8988T (cell line): ENCODE results near the gene KLK6.
"Not testable (repeated sequence)": the region's sequence is repeated elsewhere in the genome, so short reads cannot be mapped to it uniquely, and the experiment has no call there.

ENCODE experiments used
- DNase-seq: peaks from one replicate; pipeline ENCODE4 v3.0.0; 2011

The KLK6 gene

DNA sequence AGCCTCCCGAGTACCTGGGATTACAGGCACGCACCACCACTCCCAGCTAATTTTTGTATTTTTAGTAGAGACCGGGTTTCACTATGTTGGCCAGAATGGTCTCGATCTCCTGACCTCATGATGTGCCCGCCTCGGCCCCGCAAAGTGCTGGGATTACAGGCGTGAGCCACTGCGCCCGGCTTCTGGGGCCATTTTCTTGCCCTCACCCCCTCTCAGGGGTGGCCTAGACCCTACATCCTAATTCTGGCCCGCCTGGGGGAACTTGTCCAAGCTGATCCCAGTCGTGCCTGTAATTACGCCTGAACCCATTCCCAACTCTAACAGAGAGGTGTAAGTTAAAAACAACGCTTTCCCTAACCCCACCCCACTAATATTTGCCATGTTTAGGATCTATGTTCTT is 15.0 kb upstream of the KLK6 start:
- DNase-seq = not testable (repeated sequence)

DNA sequence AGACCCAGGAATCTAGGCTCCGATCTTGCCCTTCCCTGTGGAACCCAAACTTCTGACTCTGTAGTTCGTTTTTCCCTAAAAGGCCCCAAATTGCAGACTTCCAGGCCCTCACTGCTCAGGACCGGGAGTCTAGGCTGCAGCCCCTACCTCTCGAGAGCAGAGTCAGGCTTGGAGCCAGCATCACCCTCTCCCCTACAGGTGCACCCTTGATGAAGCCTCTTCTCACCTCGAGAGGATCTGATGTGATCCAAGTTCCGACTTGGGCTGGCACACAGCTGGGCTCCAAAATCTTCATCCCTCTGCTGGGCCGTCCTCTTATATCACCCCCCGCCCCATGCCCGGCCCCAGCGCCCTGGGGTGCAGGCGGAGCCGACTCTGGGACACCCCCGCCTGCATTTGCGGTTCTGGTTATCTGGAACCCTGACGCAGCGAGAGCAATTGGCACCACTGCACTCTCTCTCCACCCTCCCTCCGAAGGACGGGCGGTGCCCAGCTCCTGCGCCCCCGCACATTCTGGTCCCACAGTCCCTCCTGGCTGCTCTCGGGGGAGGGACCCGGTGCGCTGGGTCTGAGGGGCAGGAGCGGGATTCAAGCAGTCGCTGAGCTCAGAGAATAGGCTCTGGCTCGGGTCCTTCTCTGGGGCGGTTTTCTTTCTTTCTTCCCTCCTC is 14.4 kb upstream of the KLK6 start, which contains the start of gene KLK7:
Gene KLK7, minus strand, starts transcription at position 293 of the 668 bp plus-strand sequence. CDS start 1,518 bp downstream, outside the sequence.
- no peak for DNase-seq

GRCh38 chr19:50982186-50982585 is 12.8 kb upstream of the KLK6 start:
- no peak for DNase-seq

DNA sequence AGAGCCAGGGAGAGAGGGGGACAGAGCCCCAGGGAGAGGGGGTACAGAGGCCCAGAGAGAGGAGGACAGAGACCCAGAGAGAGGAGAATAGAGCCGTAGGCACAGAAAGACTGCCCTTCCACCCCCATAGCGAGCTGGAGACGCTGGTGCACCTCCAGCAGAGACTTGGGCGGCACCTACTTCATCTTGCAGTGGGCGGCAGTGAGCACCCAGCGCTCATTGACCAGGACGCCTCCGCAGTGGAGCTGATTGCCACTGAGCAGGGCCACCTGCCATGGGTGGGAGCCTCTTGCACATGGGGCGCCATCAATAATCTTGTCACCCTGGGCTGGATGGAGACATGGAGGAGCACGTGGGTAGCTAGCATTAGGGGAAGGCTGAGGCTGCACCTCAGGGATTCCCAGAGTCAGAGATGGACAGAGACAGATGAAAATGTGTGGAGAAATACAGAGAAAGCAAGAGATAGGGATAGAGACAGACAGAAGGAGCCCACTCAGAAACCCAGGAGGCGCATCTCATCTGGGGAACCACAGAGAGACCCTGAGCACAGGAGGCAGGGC is 12.3 kb upstream of the KLK6 start:
- no peak for DNase-seq

GRCh38 chr19:50980208-50980607 is 10.8 kb upstream of the KLK6 start:
- DNase-seq = no peak

DNA sequence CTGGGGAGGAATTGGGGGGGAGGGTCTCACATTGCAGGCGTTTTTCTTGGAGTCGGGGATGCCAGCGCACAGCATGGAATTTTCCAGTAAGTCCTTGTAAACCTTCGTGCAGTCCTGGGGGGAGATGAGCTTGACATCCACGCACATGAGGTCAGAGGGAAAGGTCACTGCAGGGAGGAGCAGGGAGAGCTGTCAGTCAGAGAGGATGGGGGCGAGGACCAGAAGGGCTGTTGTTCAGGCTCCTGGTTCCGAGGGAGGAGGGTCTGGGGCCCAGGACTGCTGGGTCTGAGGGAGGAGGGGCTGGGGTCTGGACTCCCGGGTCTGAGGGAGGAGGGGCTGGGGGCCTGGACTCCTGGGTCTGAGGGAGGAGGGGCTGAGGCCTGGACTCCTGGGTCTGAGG is 10.4 kb upstream of the KLK6 start:
- DNase-seq = no peak

- DNase-seq = no peak
Observed at GRCh38 chr19:50978772-50979390, 9.5 kb upstream of the KLK6 start.

GRCh38 chr19:50977626-50978025 is 8.2 kb upstream of the KLK6 start:
- DNase-seq = no peak

DNA sequence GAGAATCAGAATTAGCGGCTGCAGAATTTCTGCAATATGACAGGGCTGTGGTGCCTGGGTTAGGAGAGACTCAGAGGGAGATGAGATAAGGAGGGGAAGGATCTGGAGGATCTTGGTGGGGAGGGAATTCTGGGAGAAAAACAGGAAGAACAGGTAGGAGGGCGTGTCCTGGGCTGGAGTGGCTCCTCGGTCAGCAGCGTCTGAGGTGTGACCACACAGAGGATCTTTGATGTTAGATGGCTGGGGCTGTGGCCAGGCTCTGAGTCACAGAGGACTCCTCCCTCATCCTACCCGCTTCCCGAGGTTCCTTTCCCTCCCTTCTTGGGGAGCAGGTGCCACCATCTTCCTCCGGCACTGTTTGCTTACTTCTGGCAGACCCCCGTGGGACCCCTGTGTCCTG is 6.4 kb upstream of the KLK6 start:
- DNase-seq = no peak

DNA sequence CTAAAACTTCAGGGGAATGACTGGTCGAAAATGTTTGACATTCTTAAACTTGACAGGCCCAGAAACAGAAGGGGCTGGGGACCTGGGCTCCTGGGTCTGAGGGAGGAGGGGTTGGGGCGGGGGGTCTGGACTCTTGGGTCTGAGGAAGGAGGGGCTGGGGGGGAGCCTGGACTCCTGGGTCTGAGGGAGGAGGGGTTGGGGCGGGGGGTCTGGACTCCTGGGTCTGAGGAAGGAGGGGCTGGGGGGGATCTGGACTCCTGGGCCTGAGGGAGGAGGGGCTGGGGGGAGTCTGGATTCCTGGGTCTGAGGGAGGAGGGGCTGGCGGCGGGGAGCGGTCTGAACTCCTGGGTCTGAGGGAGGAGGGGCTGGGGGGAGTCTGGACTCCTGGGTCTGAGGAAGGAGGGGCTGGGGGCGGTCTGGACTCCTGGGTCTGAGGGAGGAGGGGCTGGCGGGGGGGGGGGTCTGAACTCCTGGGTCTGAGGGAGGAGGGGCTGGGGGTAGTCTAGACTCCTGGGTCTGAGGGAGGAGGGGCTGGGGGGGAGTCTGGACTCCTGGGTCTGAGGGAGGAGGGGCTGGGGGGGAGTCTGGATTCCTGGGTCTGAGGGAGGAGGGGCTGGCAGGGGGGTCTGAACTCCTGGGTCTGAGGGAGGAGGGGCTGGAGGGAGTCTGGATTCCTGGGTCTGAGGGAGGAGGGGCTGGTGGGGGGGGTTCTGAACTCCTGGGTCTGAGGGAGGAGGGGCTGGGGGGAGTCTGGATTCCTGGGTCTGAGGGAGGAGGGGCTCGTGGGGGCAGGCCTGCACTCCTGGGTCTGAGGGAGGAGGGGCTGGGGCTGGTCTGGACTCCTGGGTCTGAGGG is 5.5 kb upstream of the KLK6 start:
- DNase-seq = no peak

DNA sequence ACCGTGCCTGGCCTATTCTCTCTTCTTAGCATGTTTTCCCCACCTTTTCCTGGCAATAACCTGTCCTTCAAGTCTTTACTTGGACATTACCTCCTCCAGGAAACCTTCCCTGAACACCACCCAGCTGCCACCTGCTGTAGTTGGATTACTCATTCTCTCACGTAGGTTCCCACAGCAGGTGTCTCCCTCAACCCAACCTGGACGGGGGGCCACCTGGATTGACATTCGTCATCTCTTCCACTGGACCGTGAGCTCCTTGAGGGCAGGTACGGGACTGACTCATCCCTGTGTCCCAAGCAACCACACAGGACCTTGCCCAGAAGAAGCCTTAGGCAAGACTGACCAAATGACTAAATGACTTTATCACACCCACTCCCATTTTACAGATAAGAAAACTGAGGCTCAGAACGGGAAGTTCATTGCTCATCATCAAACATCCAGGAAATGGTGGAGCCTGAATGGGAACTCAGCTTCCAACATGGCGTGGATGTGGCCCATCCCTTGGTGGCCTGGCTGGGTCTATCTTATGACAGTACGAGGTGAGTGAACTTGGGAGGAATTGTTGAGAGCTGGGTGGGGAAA is 3.5 kb upstream of the KLK6 start:
- no peak for DNase-seq

DNA sequence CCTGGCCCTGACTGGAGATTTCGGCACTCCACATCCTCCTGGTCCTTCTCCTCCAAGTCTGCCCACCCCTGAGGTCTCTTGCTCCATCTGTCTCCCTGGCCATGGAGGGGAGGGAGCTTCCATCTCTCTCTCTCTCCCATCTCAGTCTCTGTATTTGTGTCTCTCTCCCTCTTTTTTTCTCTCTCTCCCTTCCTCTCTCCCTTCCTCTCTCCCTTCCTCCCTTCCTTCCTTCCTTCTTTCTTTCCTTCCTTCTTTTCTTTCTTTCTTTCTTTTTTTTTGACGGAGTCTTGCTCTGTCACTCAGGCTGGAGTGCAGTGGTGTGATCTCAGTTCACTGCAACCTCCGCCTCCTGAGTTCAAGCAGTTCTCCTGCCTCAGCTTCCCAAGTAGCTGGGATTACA is 419 bp upstream of the KLK6 start:
- not testable (repeated sequence) for DNase-seq

DNA sequence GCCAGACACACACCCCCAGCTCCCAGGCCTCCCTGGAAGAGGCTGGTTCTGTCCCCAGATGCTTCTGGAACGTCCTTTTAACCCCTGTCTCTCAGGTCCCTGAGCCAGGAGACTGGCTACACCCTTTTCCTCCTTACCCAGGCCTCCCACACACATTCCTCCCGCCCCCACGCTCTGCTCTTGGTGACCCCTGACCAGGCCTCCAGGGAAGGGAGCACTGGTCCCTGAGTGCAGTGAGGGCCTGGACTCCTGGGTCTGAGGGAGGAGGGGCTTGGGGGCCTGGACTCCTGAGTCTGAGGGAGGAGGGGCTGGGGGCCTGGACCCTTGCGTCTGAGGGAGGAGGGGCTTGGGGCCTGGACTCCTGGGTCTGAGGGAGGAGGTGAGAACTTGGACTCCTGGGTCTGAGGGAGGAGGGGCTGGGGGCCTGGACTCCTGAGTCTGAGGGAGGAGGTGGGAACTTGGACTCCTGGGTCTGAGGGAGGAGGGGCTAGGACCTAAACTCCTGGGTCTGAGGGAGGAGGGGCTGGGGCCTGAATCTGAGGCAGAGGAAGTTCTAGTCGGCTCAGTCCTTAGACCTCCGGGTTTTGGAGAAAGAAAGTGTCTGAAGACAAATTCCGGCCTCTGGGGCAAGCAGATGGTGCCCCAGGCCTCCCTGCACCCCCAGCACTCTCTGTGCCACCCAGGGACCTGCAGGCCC is 527 bp downstream of the KLK6 start:
- DNase-seq = no peak

DNA sequence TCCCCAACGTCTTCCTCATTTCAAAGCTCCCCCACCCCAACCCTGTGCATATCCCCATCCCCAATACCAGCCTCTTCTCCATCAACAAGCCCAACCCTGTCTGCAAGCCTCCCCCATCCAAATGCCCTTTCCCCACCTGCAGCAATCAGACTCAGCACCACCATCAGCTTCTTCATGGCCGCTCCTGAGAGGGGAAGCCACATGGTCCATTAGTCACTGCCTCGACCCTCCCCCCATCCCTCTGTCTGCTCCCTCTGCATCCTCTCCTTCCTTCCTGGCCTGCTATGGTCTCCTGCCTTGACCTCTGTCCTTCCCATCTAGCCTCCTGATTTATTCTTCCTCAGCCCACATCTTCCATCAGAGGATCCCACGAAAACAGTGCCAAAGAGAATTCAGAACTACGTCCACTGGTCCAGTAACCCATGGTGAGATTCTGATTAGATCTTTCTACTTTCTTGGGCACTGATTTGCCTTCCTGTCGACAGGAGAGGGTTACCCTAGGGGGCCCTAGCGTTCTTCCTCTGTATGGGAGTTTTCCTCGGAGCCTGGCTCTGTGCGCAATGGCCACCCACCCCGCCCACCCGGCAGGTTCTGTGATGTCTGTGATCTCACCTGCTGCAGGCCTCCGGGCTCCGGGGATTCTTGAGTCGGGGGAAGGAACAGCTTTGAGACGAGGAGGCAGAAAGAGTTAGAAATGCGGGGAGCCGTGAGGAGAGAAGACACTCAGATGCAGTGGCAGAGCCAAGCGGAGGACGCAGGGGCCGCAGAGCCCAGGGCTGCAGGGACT is 1.3 kb downstream of the KLK6 start:
- DNase-seq = no peak

- no peak for DNase-seq
Observed at GRCh38 chr19:50964266-50964665, 5.1 kb downstream of the KLK6 start.

- DNase-seq = no peak
Observed at GRCh38 chr19:50963381-50963780, 6.0 kb downstream of the KLK6 start.

DNA sequence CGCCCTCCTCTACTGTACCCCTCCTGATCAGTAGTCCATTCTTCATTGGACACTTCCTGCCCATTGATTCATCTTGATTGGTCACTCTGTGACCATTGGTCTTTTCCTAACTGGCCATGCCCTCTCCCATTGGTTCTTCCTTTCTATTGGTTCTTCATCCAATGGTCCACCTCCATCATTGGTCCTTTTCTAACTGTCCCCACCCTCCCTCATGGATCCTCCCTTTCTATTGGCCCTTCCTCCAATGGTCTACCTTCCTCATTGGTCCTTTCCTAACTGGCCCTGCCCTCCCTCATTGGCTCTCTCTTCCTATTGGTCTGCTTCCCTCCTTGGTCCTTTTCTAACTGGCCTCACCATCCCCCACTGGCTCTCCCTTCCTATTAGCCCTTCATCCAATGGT is 7.1 kb downstream of the KLK6 start:
- DNase-seq = no peak

GRCh38 chr19:50959731-50960500 is 9.5 kb downstream of the KLK6 start:
- no peak for DNase-seq

GRCh38 chr19:50957587-50957986 is 11.8 kb downstream of the KLK6 start:
- DNase-seq = no peak

- no peak for DNase-seq
Observed at GRCh38 chr19:50952910-50953309, 16.5 kb downstream of the KLK6 start, which contains the start of gene KLK5. Gene KLK5, minus strand, starts transcription at chr19:50953038. Its CDS starts 381 bp downstream, at chr19:50952657.

DNA sequence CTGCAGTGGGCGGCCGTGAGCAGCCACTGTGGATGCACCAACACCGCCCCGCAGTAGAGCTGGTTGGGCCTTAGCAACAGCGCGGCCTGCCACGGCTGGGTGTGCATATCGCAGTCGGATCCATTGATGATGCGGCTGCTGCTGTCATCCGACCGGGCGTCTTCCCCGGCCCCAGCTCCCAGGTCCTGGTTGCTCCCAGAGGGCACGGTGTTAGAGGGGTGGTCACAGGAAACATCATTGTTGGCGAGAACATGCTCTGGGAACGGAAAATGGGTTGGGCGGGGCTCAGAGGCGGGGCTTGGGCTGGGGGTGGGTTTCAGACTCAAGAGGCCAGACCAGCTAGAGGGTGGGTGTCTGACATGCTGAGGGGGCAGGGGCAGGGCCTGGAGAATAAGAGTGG is 19.5 kb downstream of the KLK6 start:
- no peak for DNase-seq
